NCI-H446 (cell line): ENCODE results near the gene DLG2.
"Not testable (repeated sequence)": the region's sequence is repeated elsewhere in the genome, so short reads cannot be mapped to it uniquely, and the experiment has no call there.

Experiments used
- DNase-seq, 2 experiments: peaks; one replicate each; lab custom pipeline; 2025; lab: John Stamatoyannopoulos, UW

The DLG2 gene

GRCh38 chr11:84372381-84372950 is 1254.7 kb downstream of the DLG2 start:
- DNase-seq, result no peak

GRCh38 chr11:84358034-84358433 is 1269.1 kb downstream of the DLG2 start:
- DNase-seq, result no peak

GRCh38 chr11:84355911-84356310 is 1271.2 kb downstream of the DLG2 start:
- no peak for DNase-seq

- no peak for DNase-seq
Observed at GRCh38 chr11:84345597-84345996, 1281.5 kb downstream of the DLG2 start.

GRCh38 chr11:84345027-84345426 is 1282.1 kb downstream of the DLG2 start:
- no peak for DNase-seq

GRCh38 chr11:84339796-84340195 is 1287.3 kb downstream of the DLG2 start:
- DNase-seq, result no peak

- no peak for DNase-seq
Observed at GRCh38 chr11:84333221-84333620, 1293.9 kb downstream of the DLG2 start.

- no peak for DNase-seq
Observed at GRCh38 chr11:84322211-84322610, 1304.9 kb downstream of the DLG2 start.

GRCh38 chr11:84319863-84320262 is 1307.3 kb downstream of the DLG2 start:
- DNase-seq, result no peak

GRCh38 chr11:84316866-84317555 is 1310.1 kb downstream of the DLG2 start:
- peak in 1 of 2 experiments; percentile 67 for DNase-seq

GRCh38 chr11:84313830-84314359 is 1313.2 kb downstream of the DLG2 start:
- peak in 1 of 2 experiments; percentile 16 for DNase-seq

- no peak for DNase-seq
Observed at GRCh38 chr11:84310268-84310667, 1316.9 kb downstream of the DLG2 start.

GRCh38 chr11:84308491-84308890 is 1318.7 kb downstream of the DLG2 start:
- DNase-seq, result not testable (repeated sequence)

GRCh38 chr11:84300092-84300491 is 1327.1 kb downstream of the DLG2 start:
- DNase-seq, result no peak

- no peak for DNase-seq
Observed at GRCh38 chr11:84297570-84297969, 1329.6 kb downstream of the DLG2 start.

GRCh38 chr11:84295815-84296214 is 1331.3 kb downstream of the DLG2 start:
- no peak for DNase-seq

- no peak for DNase-seq
Observed at GRCh38 chr11:84292955-84293354, 1334.2 kb downstream of the DLG2 start.

GRCh38 chr11:84292006-84292405 is 1335.1 kb downstream of the DLG2 start:
- DNase-seq, result no peak

- no peak for DNase-seq
Observed at GRCh38 chr11:84290647-84291046, 1336.5 kb downstream of the DLG2 start.

GRCh38 chr11:84289381-84289906 is 1337.7 kb downstream of the DLG2 start:
- no peak for DNase-seq

- DNase-seq, result no peak
Observed at GRCh38 chr11:84273541-84273940, 1353.6 kb downstream of the DLG2 start.

- DNase-seq, result no peak
Observed at GRCh38 chr11:84270466-84270865, 1356.7 kb downstream of the DLG2 start.

GRCh38 chr11:84264066-84264465 is 1363.1 kb downstream of the DLG2 start:
- DNase-seq, result no peak
